ENCODE results near the gene ATG2A.

Gene ATG2A

DNA sequence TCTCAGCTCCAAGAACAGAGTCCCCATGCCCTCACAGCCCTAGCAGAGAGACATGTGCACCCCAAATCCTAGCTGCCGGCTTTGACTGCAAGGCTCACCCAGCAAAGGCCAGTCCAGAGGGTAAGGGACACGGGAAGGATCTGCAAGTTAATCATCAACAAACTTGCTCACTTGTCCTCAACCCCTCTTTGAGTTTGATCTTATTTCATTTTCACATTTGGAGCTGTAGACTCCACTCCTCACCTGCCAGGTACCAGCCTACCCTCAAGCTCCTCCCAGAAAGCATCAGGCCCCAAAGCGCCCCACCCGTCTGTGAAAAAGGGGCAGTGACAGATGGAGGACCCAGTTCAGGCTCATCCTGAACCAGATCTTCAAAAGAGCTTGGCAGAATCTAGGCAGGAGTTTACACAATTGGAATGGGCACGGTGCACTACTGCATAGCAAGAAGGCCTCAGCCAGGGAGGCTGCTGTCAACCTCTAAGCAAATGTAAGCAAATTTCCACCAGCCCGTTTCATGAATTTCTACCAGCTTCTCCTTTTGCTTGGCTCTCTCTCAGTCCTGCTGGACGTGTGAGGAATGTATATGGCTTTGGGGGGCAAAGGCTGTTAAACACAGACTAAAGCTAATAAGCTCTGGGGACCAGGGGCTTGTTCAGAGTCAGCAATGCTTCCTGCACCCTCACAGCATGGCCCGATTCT lies 44.1 kb downstream of the ATG2A start:
- no peak for DNase-seq (ENCODE audit: low read depth in 3 of 3, low spot score in 1 of 3)

GRCh38 chr11:64871492-64871891 lies 45.5 kb downstream of the ATG2A start:
- DNase-seq (ENCODE audit: low read depth in 3 of 3, low spot score in 1 of 3): no peak

DNA sequence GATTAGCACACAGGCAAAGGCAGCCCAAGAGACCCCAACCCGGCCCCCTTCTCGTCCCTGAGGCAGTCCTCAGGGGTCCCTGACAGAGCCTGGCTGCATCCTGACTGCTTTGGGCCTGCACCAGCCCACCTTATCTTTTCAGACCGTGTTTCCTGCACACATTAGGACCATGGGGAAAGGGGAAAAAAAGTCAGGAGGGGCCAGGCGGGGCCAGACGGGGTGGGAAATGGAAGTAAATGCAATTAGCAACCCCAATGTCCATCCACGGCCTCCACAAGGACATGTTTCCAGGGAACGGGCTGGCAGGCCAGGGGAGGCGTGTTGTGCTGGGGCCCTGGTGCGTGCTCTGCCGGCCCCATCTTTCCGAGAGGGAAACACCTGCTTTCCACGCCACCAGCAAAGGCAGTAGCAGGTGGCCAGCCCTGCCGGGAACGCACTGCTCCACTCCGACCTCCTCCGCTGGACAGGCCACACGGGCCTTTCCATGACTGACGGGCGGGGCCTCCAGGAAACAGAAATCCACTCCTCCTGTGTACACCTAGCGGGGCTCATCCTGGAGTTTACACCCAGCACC lies 46.0 kb downstream of the ATG2A start:
- no peak for DNase-seq (ENCODE audit: low read depth in 3 of 3, low spot score in 1 of 3)

GRCh38 chr11:64870176-64870892 lies 46.7 kb downstream of the ATG2A start:
- DNase-seq (ENCODE audit: low read depth in 3 of 3, low spot score in 1 of 3): no peak

- no peak for DNase-seq (ENCODE audit: low read depth in 3 of 3, low spot score in 1 of 3)
Observed at GRCh38 chr11:64869571-64870175, 47.3 kb downstream of the ATG2A start.

- no peak for DNase-seq (ENCODE audit: low read depth in 3 of 3, low spot score in 1 of 3)
Observed at GRCh38 chr11:64868904-64869570, 48.0 kb downstream of the ATG2A start.

GRCh38 chr11:64867748-64868462 lies 49.1 kb downstream of the ATG2A start:
- DNase-seq (ENCODE audit: low read depth in 3 of 3, low spot score in 1 of 3): no peak

- DNase-seq (ENCODE audit: low read depth in 3 of 3, low spot score in 1 of 3): no peak
Observed at GRCh38 chr11:64866173-64866491, 50.9 kb downstream of the ATG2A start.

GRCh38 chr11:64865286-64866172 lies 51.5 kb downstream of the ATG2A start:
- DNase-seq (ENCODE audit: low read depth in 3 of 3, low spot score in 1 of 3): no peak

- DNase-seq (ENCODE audit: low read depth in 3 of 3, low spot score in 1 of 3): no peak
Observed at GRCh38 chr11:64864473-64865285, 52.3 kb downstream of the ATG2A start.

- no peak for DNase-seq (ENCODE audit: low read depth in 3 of 3, low spot score in 1 of 3)
Observed at GRCh38 chr11:64864135-64864472, 52.9 kb downstream of the ATG2A start.

GRCh38 chr11:64863391-64864060 lies 53.5 kb downstream of the ATG2A start:
- no peak for DNase-seq (ENCODE audit: low read depth in 3 of 3, low spot score in 1 of 3)

DNA sequence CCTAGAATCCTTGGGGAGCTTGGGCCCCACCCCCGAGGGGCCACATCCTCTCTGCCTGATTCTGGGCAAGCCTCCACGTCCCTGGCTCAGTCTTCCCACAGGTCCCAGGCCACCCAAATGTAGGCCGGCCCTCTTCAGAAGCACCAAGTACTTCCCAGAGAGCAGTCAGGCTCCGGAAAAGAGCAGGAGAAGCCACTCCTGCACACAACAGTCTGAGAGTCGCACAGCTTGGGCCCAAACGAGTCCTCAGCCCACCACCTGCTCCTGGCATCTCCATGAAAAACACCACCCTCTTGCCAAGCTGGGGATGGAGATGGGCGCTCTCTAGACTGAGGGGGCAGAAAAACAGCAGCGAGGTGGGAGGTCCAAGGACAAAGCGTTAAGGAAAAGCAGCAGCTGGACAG lies 54.0 kb downstream of the ATG2A start:
- no peak for DNase-seq (ENCODE audit: low read depth in 3 of 3, low spot score in 1 of 3)

- no peak for DNase-seq (ENCODE audit: low read depth in 3 of 3, low spot score in 1 of 3)
Observed at GRCh38 chr11:64861227-64861975, 55.6 kb downstream of the ATG2A start.

GRCh38 chr11:64859542-64860414 lies 57.2 kb downstream of the ATG2A start:
- DNase-seq (ENCODE audit: low read depth in 3 of 3, low spot score in 1 of 3): no peak

GRCh38 chr11:64858467-64859263 lies 58.3 kb downstream of the ATG2A start:
- peak in 1 of 3 donors; percentile 44 for DNase-seq (ENCODE audit: low read depth in 3 of 3, low spot score in 1 of 3)
